HEK293 (cell line): ENCODE data around the gene ATF6B.

Source experiments
- CTCF ChIA-PET: fragments of 350-600 bp; formaldehyde crosslinking; extraction: SDS; loops from one replicate; lab custom pipeline; 2021; ENCODE audit warnings: antibody characterized with exemption; lab: Yijun Ruan, JAX
- POLR2A ChIA-PET: fragments of 300-600 bp; formaldehyde crosslinking; extraction: SDS; loops from one replicate; lab custom pipeline; 2020; ENCODE audit warnings: antibody characterized with exemption, inconsistent platforms; lab: Yijun Ruan, JAX
- H3K27ac ChIP-seq: fragments of 200-500 bp; sonication (Bioruptor generic); 2 replicates; pipeline ENCODE4 v1.5.1; 2014; ENCODE audit warnings: low read depth, low read length, control low read depth, inconsistent platforms; ENCODE audit errors: extremely low read depth
- H3K36me3 ChIP-seq, 2 experiments: fragments of 200-500 bp in 1 of 2; sonication (Bioruptor generic) in 1 of 2; 1 replicate in 1 of 2; 2 replicates in 1 of 2; pipeline ENCODE4 v1.5.1; 2014 to 2017; ENCODE audit warnings: inconsistent platforms in 2 of 2, low read length in 2 of 2; ENCODE audit not compliant: control insufficient read depth in 2 of 2, insufficient read depth in 1 of 2
- H3K4me1 ChIP-seq: fragments of 200-500 bp; sonication (Bioruptor generic); 2 replicates; pipeline ENCODE4 v1.5.1; 2014; ENCODE audit warnings: mild to moderate bottlenecking, low read length, inconsistent platforms; ENCODE audit not compliant: control insufficient read depth, insufficient read depth
- H3K4me3 ChIP-seq: 2 replicates; pipeline ENCODE4 v1.5.1; 2011; ENCODE audit warnings: low read depth, mild to moderate bottlenecking, control low read depth, low read length, moderate library complexity
- H3K9me3 ChIP-seq: fragments of 200-500 bp; sonication (Bioruptor generic); 2 replicates; pipeline ENCODE4 v1.5.1; 2014; ENCODE audit warnings: low read depth, low read length, inconsistent platforms; ENCODE audit not compliant: control insufficient read depth, insufficient read depth
- GLIS2 ChIP-seq: fragments of 450-650 bp; formaldehyde crosslinking; IDR thresholded peaks from 2 replicates; pipeline ENCODE4 v1.5.1; 2016; ENCODE audit warnings: missing biosample characterization, missing genetic modification characterization
- IKZF3 ChIP-seq: fragments of 450-650 bp; IDR thresholded peaks from 2 replicates; pipeline ENCODE4 v1.5.0; 2018; ENCODE audit warnings: missing biosample characterization, mild to moderate bottlenecking, missing genetic modification characterization, moderate library complexity
- PRDM1 ChIP-seq: fragments of 450-650 bp; formaldehyde crosslinking; IDR thresholded peaks from 2 replicates; pipeline ENCODE4; 2016; ENCODE audit warnings: missing biosample characterization, missing genetic modification characterization
- ZBTB1 ChIP-seq: fragments of 450-650 bp; formaldehyde crosslinking; IDR thresholded peaks from 2 replicates; pipeline ENCODE4 v1.5.1; 2016; ENCODE audit warnings: missing biosample characterization, missing genetic modification characterization
- ZBTB17 ChIP-seq: fragments of 450-650 bp; formaldehyde crosslinking; IDR thresholded peaks from 2 replicates; pipeline ENCODE4 v1.5.1; 2016; ENCODE audit warnings: missing biosample characterization, missing genetic modification characterization
- ZBTB7A ChIP-seq: fragments of 450-650 bp; formaldehyde crosslinking; IDR thresholded peaks from 2 replicates; pipeline ENCODE4 v1.5.1; 2016; ENCODE audit warnings: low read depth, missing biosample characterization, missing genetic modification characterization
- ZNF157 ChIP-seq: fragments of 450-650 bp; formaldehyde crosslinking; IDR thresholded peaks from 2 replicates; pipeline ENCODE4 v1.5.1; 2016; ENCODE audit warnings: missing biosample characterization, missing genetic modification characterization
- ZNF174 ChIP-seq: fragments of 450-650 bp; formaldehyde crosslinking; IDR thresholded peaks from 2 replicates; pipeline ENCODE4 v1.5.0; 2017; ENCODE audit warnings: missing biosample characterization, mild to moderate bottlenecking, missing genetic modification characterization
- ZNF2 ChIP-seq: fragments of 450-650 bp; formaldehyde crosslinking; IDR thresholded peaks from 2 replicates; pipeline ENCODE4 v1.5.1; 2016; ENCODE audit warnings: missing biosample characterization, missing genetic modification characterization
- ZNF211 ChIP-seq: fragments of 450-650 bp; formaldehyde crosslinking; IDR thresholded peaks from 2 replicates; pipeline ENCODE4 v1.5.1; 2016; ENCODE audit warnings: low read depth, missing biosample characterization, missing genetic modification characterization
- ZNF23 ChIP-seq: fragments of 450-650 bp; formaldehyde crosslinking; IDR thresholded peaks from 2 replicates; pipeline ENCODE4 v1.5.1; 2016; ENCODE audit warnings: missing biosample characterization, missing genetic modification characterization, borderline replicate concordance
- ZNF335 ChIP-seq: fragments of 450-650 bp; formaldehyde crosslinking; conservative IDR thresholded peaks from 2 replicates; pipeline ENCODE4 v1.5.1; 2016; ENCODE audit warnings: missing biosample characterization, missing genetic modification characterization
- ZNF354C ChIP-seq: fragments of 450-650 bp; formaldehyde crosslinking; IDR thresholded peaks from 2 replicates; pipeline ENCODE4 v1.5.1; 2016; ENCODE audit warnings: missing biosample characterization, missing genetic modification characterization, low read depth, borderline replicate concordance
- ZNF366 ChIP-seq: fragments of 450-650 bp; formaldehyde crosslinking; conservative IDR thresholded peaks from 2 replicates; pipeline ENCODE4 v1.5.1; 2016; ENCODE audit warnings: missing biosample characterization, missing genetic modification characterization
- ZNF514 ChIP-seq: fragments of 450-650 bp; formaldehyde crosslinking; IDR thresholded peaks from 2 replicates; pipeline ENCODE4 v1.5.1; 2016; ENCODE audit warnings: missing biosample characterization, missing genetic modification characterization
- ZNF518A ChIP-seq: fragments of 450-650 bp; formaldehyde crosslinking; conservative IDR thresholded peaks from 2 replicates; pipeline ENCODE4 v1.5.1; 2016; ENCODE audit warnings: low read depth, missing biosample characterization, missing genetic modification characterization
- ZNF585B ChIP-seq: fragments of 450-650 bp; formaldehyde crosslinking; IDR thresholded peaks from 2 replicates; pipeline ENCODE4 v1.5.1; 2016; ENCODE audit warnings: missing biosample characterization, missing genetic modification characterization
- ZNF600 ChIP-seq: fragments of 450-650 bp; formaldehyde crosslinking; IDR thresholded peaks from 2 replicates; pipeline ENCODE4 v1.5.1; 2016; ENCODE audit warnings: missing biosample characterization, missing genetic modification characterization
- ZNF624 ChIP-seq: fragments of 450-650 bp; formaldehyde crosslinking; IDR thresholded peaks from 2 replicates; pipeline ENCODE4 v1.5.1; 2017; ENCODE audit warnings: missing biosample characterization, missing genetic modification characterization
- ZNF776 ChIP-seq: fragments of 450-650 bp; formaldehyde crosslinking; IDR thresholded peaks from 2 replicates; pipeline ENCODE4 v1.5.0; 2017; ENCODE audit warnings: missing biosample characterization, missing genetic modification characterization, borderline replicate concordance
- ZNF791 ChIP-seq: fragments of 450-650 bp; formaldehyde crosslinking; IDR thresholded peaks from 2 replicates; pipeline ENCODE4 v1.5.1; 2016; ENCODE audit warnings: missing biosample characterization, missing genetic modification characterization
- ZSCAN23 ChIP-seq: fragments of 450-650 bp; formaldehyde crosslinking; IDR thresholded peaks from 2 replicates; pipeline ENCODE4 v1.5.1; 2016; ENCODE audit warnings: missing biosample characterization, missing genetic modification characterization
- TF ChIP-seq, protein P1 (sequence below): fragments of 450-650 bp; formaldehyde crosslinking; IDR thresholded peaks from 2 replicates; pipeline ENCODE4 v1.5.1; 2016; ENCODE audit warnings: missing biosample characterization, missing genetic modification characterization, borderline replicate concordance

Gene ATF6B

GRCh38 chr6:32175711-32176475 is 47.8 kb upstream of the ATF6B start, which contains the start of gene AGPAT1 (continued):
- TF ChIP-seq ZNF211 (tag by site-specific recombination) (no peak), ZNF2 (tag by site-specific recombination) (no peak), ZNF335 (tag by site-specific recombination) (peak; percentile 79)

DNA sequence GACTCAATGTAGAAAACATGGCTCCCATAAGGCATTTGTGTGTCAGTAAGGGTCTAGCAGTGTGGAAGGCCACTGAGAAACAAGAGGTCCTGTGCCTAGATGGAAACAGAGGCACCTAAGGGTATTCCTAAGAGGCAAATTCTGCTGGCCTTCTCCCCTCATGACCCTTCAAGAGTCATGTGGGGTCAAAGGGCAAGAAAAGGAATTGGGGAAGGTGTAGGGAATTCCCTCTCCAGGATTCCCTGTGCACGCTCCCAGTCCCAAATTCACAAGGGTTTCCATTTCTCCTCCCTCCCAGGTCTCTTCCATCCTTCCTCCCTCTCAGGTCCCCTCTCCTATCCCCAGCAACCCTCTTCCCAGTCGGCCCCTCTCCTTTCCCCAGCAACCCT is 47.3 kb upstream of the ATF6B start:
- no peak for TF ChIP-seq ZNF518A
- peak; percentile 76 for TF ChIP-seq PRDM1 (tag by site-specific recombination)
- TF ChIP-seq IKZF3 (tag by site-specific recombination): peak; percentile 70; the same call in 1 of the 2 replicates
- 0 out of 2 replicates have a peak, but pooled peaks have one; percentile 11 for TF ChIP-seq ZNF600
- 0 out of 2 replicates have a peak, but pooled peaks have one; percentile 7 for TF ChIP-seq ZNF366
- TF ChIP-seq ZNF791: no peak
- TF ChIP-seq, all 188 proteins: peak for 4
- POLR2A ChIA-PET: interaction anchor here (1.1 kb wide), 1 partner anchor 15 kb away, joined by 5 read pairs; the partner anchor contains the start of gene PBX2
- Histone ChIP-seq H3K27ac (peak overlapping the region; percentile 82; the same call in 1 of the 2 replicates), H3K4me1 (peaks cover 14% of the 10 kb centered on the region), H3K36me3 (peaks cover 9 to 30% of the 10 kb centered on the region in 2 experiments; a peak in 2 of 3 replicates), H3K9me3 (no peaks in the 10 kb centered on the region), H3K4me3 (peak overlapping the region; percentile 76)
- CTCF ChIA-PET: no interaction called here

DNA sequence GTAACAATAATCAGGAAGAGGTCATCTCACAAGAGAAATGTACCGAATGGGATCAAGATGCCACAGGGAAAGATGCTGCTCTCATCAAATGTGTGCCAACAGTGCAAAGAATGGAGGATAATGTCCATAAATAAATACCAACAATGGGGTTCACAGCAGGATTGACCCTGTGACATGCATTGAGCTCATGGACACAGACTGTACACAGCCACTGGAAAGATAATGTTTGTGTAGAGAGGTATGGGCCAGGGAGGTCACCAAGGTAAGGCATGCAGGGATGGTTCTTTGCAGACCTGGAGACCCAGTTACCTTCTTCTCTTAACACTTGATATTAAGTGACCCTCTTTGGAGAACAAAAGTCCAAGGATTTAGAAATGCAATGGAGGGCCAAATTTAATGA is 46.4 kb upstream of the ATF6B start:
- H3K9me3 ChIP-seq: no peaks in the 10 kb centered on the region
- no peak overlapping the region; the same call in 1 of the 2 replicates for H3K4me3 ChIP-seq
- no peak overlapping the region for H3K27ac ChIP-seq
- ChIA-PET CTCF (no interaction called here), POLR2A (interaction anchor here (0.6 kb wide), 1 partner anchor 52 kb away, joined by 3 read pairs; no protein-coding TSS in a partner anchor)
- peaks cover 14% of the 10 kb centered on the region for H3K4me1 ChIP-seq
- peaks cover 15 to 30% of the 10 kb centered on the region in 2 experiments; a peak in 2 of 3 replicates for H3K36me3 ChIP-seq
- no peak for TF ChIP-seq ZNF23 (tag by site-specific recombination)
- TF ChIP-seq, protein P1, sequence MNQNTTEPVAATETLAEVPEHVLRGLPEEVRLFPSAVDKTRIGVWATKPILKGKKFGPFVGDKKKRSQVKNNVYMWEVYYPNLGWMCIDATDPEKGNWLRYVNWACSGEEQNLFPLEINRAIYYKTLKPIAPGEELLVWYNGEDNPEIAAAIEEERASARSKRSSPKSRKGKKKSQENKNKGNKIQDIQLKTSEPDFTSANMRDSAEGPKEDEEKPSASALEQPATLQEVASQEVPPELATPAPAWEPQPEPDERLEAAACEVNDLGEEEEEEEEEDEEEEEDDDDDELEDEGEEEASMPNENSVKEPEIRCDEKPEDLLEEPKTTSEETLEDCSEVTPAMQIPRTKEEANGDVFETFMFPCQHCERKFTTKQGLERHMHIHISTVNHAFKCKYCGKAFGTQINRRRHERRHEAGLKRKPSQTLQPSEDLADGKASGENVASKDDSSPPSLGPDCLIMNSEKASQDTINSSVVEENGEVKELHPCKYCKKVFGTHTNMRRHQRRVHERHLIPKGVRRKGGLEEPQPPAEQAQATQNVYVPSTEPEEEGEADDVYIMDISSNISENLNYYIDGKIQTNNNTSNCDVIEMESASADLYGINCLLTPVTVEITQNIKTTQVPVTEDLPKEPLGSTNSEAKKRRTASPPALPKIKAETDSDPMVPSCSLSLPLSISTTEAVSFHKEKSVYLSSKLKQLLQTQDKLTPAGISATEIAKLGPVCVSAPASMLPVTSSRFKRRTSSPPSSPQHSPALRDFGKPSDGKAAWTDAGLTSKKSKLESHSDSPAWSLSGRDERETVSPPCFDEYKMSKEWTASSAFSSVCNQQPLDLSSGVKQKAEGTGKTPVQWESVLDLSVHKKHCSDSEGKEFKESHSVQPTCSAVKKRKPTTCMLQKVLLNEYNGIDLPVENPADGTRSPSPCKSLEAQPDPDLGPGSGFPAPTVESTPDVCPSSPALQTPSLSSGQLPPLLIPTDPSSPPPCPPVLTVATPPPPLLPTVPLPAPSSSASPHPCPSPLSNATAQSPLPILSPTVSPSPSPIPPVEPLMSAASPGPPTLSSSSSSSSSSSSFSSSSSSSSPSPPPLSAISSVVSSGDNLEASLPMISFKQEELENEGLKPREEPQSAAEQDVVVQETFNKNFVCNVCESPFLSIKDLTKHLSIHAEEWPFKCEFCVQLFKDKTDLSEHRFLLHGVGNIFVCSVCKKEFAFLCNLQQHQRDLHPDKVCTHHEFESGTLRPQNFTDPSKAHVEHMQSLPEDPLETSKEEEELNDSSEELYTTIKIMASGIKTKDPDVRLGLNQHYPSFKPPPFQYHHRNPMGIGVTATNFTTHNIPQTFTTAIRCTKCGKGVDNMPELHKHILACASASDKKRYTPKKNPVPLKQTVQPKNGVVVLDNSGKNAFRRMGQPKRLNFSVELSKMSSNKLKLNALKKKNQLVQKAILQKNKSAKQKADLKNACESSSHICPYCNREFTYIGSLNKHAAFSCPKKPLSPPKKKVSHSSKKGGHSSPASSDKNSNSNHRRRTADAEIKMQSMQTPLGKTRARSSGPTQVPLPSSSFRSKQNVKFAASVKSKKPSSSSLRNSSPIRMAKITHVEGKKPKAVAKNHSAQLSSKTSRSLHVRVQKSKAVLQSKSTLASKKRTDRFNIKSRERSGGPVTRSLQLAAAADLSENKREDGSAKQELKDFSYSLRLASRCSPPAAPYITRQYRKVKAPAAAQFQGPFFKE (tag by site-specific recombination): no peak
- no peak for TF ChIP-seq ZNF585B
- no peak for TF ChIP-seq ZBTB1 (tag by site-specific recombination)
- no peak for TF ChIP-seq ZBTB7A (tag by site-specific recombination)
- TF ChIP-seq ZNF514: no peak
- TF ChIP-seq ZNF354C (tag by site-specific recombination): no peak
- TF ChIP-seq ZBTB17 (tag by site-specific recombination): no peak
- TF ChIP-seq ZNF776: no peak
- no peak for TF ChIP-seq ZNF157 (tag by site-specific recombination)
- TF ChIP-seq GLIS2 (tag by site-specific recombination): no peak
- no peak for TF ChIP-seq ZNF624 (tag by site-specific recombination)
- no peak for TF ChIP-seq ZNF174 (tag by site-specific recombination)
- TF ChIP-seq ZSCAN23 (tag by site-specific recombination): no peak
